GM23338 (cell line): ENCODE results near the gene PCF11.

ENCODE experiments used
- ETS1 ChIP-seq: IDR thresholded peaks from 2 replicates; pipeline ENCODE4 v1.6.1; 2016; ENCODE audit warnings: antibody characterized with exemption
- EZH2 ChIP-seq: fragments of 200-600 bp; sonication (generic); IDR thresholded peaks from one replicate; pipeline ENCODE4 v1.8.0; 2017; ENCODE audit warnings: antibody characterized with exemption, mild to moderate bottlenecking, low read depth; ENCODE audit not compliant: unreplicated experiment
- EZH2phosphoT487 ChIP-seq: fragments of 200-600 bp; sonication (generic); IDR thresholded peaks from one replicate; pipeline ENCODE4 v1.8.1; 2018; ENCODE audit warnings: antibody characterized with exemption; ENCODE audit not compliant: unreplicated experiment
- POLR2AphosphoS5 ChIP-seq: IDR thresholded peaks from 2 replicates; pipeline ENCODE4 v1.6.1; 2016; ENCODE audit warnings: antibody characterized with exemption, low read depth
- REST ChIP-seq: IDR thresholded peaks from one replicate; pipeline ENCODE4 v1.6.1; 2018; ENCODE audit warnings: antibody characterized with exemption; ENCODE audit not compliant: unreplicated experiment
- ZNF114 ChIP-seq: fragments of 250-450 bp; sonication (Bioruptor Pico); IDR thresholded peaks from 2 replicates; pipeline ENCODE4 v1.5.0; 2020; ENCODE audit warnings: mild to moderate bottlenecking, moderate library complexity
- TF ChIP-seq, protein P1 (sequence below), 2 experiments: fragments of 200-600 bp in 1 of 2; sonication (generic) in 1 of 2; conservative IDR thresholded peaks; 2 replicates each; pipeline versions ENCODE4 v1.5.1 to v1.6.1; 2016 to 2017; ENCODE audit warnings: antibody characterized with exemption in 2 of 2, low read depth in 2 of 2, mild to moderate bottlenecking in 2 of 2, moderate library complexity in 1 of 2

GRCh38 chr11:83157594-83158356 is 844 bp downstream of the PCF11 start:
- TF ChIP-seq, protein P1, sequence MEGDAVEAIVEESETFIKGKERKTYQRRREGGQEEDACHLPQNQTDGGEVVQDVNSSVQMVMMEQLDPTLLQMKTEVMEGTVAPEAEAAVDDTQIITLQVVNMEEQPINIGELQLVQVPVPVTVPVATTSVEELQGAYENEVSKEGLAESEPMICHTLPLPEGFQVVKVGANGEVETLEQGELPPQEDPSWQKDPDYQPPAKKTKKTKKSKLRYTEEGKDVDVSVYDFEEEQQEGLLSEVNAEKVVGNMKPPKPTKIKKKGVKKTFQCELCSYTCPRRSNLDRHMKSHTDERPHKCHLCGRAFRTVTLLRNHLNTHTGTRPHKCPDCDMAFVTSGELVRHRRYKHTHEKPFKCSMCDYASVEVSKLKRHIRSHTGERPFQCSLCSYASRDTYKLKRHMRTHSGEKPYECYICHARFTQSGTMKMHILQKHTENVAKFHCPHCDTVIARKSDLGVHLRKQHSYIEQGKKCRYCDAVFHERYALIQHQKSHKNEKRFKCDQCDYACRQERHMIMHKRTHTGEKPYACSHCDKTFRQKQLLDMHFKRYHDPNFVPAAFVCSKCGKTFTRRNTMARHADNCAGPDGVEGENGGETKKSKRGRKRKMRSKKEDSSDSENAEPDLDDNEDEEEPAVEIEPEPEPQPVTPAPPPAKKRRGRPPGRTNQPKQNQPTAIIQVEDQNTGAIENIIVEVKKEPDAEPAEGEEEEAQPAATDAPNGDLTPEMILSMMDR (conservative IDR thresholded peaks at IDR 0.05; ENCODE audit: low read depth in 2 of 2): no peak
- TF ChIP-seq EZH2 (no peak), REST (no peak), POLR2AphosphoS5 (0 out of 2 replicates have a peak, but pooled peaks have one; percentile 37), EZH2phosphoT487 (no peak), ZNF114 (CRISPR knock-in tag) (no peak), ETS1 (no peak)
